ENCODE results near the gene UBR2.
"Not testable (repeated sequence)": the region's sequence is repeated elsewhere in the genome, so short reads cannot be mapped to it uniquely, and the experiment has no call there.

The UBR2 gene

DNA sequence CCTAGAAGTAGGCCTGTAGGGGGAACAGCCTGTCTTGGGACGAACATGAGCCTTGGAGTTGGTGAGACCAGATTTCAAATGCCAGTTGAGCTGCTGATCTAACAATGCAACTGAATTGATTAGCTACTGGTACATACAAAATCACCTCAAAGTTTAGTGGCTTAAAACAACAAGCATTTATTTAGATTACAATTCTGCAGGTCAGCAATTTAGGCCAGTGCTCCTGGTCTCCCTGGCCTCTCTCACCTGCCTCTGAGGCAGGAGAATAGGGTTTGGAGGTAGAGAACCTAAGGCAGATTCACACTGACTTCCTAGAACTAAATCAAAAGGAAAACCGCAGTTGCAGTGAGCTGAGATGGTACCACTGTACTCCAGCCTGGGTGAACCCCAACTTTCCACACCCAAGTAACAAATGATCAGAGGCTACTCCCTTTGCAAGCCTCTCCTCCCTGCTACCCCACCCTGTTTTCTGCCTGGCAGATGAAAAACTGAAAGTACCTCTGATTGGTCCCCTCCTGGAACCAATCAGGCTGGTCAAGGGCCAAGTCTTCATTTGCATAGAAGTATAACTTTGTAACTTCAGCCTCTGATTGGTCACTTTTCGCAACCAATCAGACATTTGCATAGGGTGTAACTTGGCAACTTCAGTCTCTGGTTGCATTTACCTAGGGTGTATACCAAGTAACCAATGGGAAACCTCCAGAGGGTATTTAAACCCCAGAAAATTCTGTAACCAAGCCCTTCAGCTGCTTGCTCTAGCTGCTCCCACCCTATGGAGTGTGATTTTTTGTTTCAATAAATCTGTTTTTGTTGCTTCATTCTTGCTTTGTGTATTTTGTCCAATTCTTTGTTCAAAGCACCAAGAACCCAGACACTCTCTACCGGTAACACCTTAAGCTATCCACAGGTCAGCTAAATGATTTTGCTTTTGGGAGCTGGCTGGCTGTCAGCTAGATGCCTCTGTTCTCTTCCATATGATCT, 8.1 kb upstream of the UBR2 start:
- no peak for DNase-seq

DNA sequence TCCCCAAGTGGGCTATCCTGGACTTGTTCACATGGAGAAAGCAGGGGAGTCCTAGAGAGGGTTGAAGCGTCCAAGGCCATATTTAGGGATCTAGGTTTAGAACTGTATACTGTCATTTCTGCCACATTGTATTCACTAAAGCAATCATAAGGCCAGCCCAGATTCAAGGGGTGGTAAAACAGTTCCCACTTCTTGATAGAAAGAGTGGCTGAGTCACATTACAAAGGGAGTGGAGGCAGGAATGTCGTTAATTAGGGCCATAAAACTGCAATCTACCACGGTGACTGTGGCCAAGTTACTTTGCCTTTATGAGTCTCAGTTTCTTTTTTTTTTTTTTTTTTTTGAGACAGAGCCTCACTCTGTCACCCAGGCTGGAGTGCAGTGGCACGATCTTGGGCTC, 7.4 kb upstream of the UBR2 start:
- DNase-seq, result no peak

DNA sequence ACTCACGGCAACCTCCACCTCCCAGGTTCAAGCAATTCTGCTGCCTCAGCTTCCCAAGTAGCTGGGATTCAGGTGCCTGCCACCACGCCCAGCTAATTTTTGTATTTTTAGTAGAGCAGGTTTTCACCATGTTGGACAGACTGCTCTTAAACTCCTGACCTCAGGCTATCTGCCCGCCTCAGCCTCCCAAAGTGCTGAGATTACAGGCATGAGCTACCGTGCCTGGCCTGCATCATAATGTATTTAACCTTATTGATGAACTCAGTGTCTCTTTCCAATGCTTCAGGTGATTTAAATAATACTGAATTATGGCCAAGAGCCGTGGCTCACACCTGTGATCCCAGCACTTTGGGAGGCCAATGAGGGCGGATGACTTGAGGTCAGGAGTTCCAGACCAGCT, 4.6 kb upstream of the UBR2 start:
- DNase-seq, result not testable (repeated sequence)

DNA sequence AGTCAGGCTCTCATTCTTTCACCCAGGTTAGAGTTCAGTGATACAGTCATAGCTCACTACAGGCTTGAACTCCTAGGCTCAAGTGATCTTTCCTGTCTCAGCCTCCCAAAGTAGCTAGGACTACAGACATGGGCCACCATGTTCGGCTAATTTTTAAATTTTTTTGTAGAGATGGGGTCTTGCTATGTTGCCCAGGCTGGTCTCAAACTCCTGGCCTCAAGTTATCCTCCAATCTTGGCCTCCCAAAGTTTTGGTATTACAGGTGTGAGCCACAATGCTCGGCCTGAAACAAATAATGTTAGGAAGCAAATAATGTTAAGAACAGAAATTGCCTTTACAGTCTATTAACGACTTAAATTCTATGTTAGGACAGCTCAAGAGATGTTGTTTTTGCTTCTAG, 1.8 kb upstream of the UBR2 start:
- no peak for DNase-seq

DNA sequence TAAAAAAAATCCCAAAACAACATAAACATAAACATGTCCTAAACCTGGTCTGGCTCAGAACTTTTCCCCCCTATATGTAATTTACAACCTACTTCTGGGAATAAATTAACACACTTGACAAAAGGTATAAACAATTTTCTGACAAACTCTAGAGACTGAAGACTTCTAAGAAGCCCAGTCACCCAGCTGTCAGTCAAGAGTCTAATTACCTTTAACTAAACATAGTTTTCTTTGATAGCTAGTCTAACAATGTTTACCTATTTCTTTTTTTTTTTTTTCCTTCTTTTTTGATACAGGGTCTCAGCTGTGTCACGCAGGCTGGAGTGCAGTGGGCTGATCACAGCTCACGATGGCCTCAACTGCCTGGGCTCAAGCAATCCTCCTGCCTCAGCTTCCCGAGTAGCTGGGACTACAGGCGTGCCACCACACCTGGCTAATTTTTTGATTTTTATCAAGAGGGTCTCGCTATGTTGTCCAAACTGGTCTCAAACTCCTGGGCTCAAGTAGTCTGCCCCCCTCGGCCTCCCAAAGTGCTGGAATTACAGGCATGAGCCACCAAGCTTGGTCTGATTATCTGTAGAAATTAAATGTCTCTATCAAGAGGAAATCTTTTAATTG, 932 bp upstream of the UBR2 start:
- DNase-seq, result no peak

DNA sequence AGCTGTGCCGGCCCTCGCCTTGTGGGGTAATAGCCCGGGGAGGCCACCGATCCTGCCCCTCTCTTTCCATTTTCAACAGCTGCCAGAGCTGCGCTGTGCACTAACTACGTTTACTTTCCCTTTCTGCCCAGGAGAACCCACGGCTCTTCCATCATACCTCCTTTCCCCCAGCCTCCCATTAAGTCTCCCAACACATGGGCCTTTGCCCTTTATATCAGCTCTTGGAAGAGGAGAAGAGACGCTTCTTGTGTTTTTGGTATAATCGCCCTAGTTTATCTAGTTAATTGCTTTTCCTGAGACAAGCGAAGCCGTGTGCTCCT, 637 bp downstream of the UBR2 start:
- DNase-seq, result no peak

DNA sequence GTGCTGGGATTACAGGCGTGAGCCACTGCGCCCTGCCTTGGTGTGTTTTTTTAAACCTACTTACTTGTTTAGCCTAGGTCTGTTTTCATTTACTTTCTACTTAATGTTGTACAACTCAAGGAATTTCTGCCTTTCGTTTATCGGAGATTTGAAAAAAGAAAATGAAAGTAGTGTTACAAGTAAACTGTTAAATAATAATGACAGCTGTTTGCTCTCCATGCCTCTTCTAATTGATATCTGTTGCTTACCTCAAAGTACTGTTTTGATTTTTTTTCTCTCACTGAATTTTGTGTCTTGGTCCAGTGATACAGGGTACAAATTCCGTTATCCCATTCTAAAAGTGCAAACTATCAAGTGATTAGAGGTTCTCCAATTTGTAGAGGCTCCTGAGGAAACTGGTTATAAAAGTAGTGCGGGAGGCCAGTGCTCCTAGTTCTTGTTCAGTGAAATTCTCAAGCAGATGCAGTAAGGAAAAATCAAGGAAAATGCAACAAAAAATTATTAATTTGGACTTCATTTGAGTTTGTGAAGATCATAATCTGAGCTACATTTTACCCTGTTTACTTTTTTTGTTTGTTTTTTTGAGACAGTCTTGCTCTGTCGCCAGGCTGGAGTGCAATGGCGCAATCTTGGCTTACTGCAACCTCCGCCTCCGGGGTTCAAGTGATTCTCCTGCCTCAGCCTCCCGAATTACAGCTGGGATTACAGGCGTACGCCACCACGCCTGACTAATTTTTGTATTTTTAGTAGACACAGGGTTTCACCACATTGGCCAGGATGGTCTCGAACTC, 2.2 kb downstream of the UBR2 start:
- DNase-seq, result no peak

DNA sequence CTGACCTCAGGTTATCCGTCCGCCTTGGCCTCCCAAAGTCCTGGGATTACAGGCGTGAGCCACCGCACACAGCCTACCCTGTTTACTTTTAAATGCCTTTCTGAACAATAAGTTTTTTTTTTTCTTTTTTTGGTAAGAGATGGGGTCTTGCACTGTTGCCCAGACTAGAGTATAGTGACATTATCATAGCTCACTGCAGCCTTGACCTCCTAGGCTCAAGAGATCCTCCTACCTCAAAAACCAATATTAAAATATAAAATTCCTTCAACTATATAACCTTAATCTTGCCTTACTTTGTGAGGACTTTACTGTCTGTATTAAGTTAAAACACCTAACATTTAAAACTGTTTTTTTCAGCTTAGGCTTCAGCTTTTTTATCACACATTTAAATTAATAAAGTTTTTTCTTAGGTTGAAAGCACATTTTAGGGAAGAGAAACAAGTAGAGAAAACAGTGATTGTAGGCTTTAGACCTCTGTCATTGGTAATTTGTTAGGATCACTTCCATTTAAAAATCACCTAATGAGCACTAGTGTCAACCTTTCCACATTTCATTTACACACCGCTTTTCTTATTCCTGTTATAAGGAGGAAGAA, 2.9 kb downstream of the UBR2 start:
- DNase-seq, result no peak

DNA sequence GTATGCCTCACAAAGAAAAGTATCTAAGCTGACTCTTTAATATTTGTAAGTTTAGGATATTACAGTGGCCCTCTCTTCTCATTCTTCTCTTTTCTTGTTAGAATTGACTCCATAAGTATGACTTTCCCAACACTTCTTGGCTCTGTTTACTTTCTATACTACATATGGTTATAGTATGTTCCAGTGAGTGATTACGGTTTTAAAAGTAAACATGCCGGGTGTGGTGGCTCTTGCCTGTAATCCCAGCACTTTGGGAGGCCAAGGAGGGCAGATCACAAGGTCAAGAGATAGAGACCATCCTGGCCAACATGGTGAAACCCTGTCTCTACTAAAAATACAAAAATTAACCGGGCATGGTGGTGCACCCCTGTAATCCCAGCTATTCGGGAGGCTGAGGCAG, 3.4 kb downstream of the UBR2 start:
- DNase-seq, result not testable (repeated sequence)

DNA sequence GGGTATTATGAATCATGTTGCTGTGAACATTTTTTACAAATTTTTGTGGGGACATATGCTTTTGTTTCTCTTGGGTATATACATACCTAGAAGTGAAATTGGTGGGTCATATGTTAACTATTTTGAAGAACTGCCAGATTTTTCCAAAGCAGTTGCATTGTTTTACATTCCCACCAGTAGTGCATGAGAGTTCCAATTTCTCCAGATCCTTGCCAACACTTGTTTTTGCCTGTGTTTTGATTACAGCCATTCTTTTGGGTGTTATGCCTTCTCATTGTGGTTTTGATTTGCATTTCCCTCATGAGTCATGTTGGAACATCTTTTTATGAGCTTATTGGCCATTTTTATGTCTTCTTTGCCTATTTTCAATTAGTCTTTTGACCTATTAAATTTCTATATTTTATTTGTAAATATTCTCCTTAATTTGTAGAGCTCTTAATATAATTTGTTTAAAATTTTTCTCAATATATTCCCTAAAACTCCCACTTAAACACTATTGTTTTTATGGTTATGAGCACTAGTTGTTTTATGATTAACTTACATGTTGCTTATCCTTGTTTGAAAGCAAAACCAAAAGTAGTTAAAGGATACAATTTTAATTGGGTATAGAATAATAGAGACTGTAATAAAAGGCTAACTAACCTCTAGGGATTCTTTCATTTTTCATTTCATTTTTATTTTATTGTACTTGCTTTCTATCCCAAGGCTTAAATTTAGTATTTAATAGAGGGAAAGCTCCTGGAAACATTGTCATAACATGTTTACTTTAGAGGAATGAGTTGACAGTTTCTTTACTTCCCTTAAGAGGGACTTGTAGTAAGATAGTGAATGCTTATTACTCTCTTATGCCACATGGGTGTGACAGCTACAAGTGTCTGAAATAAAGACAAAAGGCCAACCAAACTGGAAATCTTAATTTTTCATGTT, 5.5 kb downstream of the UBR2 start:
- DNase-seq, result no peak

DNA sequence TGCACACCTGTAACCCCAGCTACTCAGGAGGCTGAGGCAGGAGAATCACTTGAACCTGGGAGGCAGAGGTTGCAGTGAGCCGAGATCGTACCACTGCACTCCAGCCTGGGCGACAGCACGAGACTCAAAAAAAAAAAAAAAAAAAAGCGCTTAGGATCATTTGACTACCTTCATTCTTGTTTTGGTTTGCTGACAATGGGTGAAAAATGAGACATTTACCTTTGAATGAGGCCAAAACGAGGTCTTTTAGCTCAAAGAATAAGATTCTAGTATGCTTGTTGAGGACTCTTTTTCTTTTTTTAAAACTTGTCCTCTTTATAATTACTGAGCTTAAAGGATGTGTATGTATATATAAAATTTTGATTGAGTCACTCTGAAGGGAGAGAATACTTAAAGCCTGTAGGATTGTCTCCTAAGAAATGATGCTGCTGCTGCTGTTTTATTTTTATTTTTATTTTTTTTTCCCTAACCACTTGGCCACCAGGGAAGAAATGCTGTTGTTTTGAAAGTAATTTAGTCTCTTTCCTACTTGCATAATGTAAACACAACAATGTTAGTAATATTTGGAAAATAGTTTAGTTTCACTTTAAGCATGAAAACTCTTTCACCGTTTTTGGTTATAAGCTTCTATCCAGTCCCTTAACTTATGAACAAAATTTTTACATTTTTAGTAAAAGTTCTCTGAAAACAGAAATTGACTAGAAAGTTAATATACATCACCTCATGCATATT, 7.9 kb downstream of the UBR2 start:
- no peak for DNase-seq

DNA sequence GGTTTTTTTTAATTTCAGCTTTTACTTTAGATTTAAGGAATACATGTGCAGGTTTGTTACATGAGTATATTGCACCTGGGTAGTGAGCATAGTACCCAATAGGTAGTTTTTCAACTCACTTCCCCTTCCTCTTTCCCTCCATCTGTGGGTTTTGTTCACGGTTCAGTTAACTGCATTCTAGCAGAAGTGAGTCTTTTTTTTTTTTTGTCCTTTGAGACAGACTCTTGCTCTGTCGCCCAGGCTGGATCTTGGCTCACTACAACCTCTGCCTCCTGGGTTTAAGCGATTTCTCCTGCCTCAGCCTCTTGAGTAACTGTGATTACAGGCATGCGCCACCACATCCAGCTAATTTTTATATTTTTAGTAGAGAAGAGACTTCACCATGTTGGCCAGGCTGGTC, 8.7 kb downstream of the UBR2 start:
- no peak for DNase-seq

DNA sequence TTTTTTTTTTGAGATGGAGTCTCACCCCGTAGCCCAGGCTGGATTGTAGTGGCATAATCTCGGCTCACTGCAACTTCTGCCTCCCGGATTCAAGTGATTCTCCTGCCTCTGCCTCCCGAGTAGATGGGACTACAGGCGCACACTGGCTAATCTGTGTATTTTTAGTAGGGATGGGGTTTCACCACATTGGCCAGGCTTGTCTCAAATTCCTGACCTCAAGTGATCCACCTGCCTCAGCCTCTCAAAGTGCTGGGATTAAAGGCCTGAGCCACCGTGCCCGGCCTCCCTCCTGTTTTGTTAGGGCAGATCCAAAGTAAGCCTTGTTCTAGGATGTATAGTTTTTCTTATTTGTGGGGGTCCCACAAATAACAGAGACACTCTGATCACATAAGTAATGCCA, 12.7 kb downstream of the UBR2 start:
- DNase-seq, result not testable (repeated sequence)

DNA sequence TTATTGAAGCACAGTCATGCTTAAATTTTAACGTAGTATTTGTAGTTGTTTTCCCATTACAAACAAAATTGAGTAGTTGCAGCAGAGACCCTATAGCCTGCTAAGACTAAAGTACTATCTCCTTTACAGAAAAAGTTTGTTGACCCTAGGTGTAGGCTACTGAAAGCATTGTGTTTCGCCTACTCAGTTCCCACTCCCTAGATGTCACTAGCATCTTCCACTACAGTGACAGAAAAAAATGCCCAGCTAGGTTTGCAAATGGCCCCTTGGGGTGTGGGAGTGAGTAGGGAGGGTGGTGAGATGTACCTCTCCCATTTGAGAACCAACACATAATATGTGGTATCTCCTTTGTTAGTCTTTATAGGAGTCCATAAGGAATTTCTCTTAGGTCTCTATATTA, 34.5 kb downstream of the UBR2 start:
- no peak for DNase-seq

DNA sequence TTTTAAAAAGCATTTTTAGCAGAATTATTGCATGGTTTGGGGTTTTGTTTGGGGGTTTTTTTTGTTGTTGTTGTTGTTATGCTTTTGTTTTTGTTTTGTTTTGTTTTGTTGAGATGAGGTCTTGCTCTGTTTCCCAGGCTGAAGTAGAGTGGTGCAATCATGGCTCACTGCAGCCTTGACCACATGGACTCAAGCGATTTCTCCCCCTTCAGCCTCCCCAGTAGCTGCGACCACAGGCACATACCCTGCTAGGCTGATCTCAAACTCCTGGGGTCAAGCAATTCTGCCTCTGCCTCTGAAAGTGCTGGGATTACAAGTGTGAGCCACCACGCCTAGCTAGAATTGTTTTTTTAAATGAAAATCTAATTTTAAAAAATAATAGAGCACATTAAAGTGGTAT, 35.7 kb downstream of the UBR2 start:
- no peak for DNase-seq

DNA sequence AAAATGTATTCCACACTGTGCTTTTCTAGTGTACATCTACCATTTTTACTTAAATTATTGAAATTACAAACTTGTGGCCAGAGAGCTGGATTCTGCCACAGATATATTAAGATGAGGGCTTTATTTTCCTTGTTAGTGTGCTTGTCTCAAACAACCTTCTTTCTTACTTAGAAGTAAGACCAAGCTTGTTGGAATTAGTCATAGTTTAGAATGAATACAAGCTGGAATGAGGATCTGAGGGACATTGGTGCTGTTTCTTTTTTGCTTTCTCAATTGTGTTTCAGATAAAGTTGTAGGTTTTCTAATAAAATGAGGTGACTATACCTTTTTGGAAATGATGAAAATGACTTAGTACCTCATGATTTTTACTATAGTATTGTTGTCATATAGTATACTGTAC, 40.3 kb downstream of the UBR2 start:
- DNase-seq, result no peak

DNA sequence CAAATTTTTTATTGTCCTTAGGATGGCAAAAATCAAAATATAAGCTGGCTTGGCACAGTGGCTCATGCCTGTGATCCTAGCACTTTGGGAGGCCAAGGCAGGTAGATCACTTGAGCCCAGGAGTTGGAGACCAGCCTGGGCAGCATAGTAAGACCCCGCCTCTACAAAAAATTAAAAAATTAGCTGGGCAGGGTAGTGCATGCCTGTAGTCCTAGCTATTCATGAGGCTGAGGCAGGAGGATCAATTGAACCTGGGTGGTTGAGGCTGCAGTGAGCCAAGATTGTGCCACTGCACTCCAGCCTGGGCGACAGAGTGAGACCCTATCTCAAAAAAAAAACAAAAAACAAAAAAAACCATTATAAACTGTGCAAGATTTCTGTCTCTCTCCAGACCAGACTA, 40.9 kb downstream of the UBR2 start:
- not testable (repeated sequence) for DNase-seq

DNA sequence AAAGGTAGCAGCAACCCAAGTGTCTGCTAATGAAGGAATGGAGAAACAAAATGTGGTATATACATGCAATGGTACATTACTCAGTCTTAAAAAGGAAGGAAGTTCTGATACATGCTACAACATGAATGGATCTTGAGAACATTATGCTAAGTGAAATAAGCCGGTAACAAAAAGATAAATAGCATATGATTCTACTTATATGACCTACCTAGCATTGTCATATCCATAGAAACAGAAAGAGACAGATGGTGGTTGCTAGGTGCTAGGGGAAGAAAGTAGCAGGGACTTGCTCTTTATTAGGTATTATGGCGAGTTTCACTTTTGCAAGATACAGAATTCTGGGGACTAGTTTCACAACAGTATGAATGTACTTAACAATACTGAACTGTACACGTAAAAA, 46.6 kb downstream of the UBR2 start:
- no peak for DNase-seq

DNA sequence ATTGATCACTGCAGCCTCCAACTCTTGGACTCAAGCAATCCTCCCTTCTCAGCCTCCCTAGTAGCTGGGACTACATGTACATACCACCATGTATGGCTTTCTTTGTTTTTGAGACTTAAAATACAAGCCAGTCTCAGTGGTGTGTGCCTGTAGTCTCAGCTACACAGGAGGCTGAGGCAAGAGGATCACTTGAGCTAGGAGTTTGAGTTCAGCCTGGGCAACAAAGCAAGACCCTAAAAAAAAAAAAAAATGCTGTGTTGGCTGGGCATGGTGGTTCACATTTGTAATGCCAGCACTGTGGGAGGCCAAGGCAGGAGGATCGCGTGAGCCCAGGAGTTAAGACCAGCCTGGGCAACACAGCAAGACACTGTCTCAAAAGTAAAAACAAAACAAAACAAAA, 51.7 kb downstream of the UBR2 start:
- no peak for DNase-seq

DNA sequence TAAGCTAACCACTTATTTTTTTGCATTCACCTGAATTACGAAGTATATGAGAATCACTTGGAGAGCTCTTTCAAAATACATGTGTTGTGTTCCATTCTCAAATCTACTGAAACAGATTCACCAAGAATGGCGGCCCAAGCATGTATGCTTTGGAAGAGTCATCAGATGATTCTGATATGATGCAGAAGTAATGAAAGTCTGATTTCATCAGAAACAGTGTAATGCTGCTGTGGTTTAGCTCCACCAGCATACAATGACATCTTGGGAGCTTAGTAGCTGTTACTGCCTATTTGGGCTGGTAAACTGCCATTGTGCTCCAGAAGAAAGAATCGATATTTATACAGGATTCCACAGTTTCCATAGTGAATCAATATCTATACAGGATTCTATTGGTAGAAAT, 52.9 kb downstream of the UBR2 start:
- no peak for DNase-seq

DNA sequence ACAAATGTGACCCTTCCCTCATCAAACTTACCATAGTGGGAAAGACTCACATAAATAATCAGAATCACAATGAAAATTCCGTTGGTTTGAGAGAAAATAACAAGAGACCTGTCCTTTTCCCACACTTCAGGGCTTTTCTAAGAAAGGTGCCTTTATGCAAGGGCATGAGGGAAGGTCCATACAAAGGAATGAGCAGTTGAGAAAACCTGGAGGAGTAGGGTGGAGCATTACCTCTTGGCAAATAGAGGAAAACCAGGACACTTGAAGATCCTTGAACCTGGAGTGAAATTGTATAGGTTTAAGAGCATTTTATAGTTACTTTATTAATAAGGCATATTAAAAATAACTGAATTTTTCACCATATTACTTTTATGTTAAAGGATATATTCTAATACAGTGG, 54.3 kb downstream of the UBR2 start:
- no peak for DNase-seq

DNA sequence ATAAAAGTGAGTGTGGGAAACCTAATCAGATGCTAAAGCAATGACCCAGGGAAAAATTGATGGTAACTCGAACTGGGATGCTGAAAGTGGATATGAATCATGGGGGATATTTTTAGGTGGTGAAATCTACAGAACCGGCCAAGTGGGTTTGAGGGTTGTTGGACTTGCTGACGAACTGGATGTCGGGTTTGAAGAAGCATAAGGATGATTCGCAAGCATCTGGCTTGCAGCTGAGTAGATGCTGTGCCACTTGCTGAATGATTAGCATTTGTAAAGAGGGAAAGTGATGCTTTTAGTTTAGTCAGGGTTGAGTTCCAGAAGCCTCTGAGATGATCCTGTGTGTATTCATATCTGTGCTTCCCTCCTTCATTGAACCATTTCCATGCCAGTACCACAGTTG, 54.9 kb downstream of the UBR2 start:
- DNase-seq, result no peak

Data from cerebellar nuclear complex (tissue), 1 donor.